HepG2 (cell line): ENCODE measurements around the gene PFDN1. TPM values are rescaled to one million over a fixed set of nuclear protein-coding genes. Genes with fewer than 3 reads are reported as not detected.

Experiments used
- AGO2 ChIP-seq: fragments of 200-400 bp; formaldehyde crosslinking; optimal IDR thresholded peaks from 2 replicates; pipeline ENCODE3; 2017; ENCODE audit warnings: mild to moderate bottlenecking, low read depth, low read length, moderate library complexity
- ASH2L ChIP-seq: fragments of 300-600, 200-600 bp; sonication (generic); IDR thresholded peaks from 2 replicates; pipeline ENCODE4 v1.7.0; 2017; ENCODE audit warnings: low read depth, mild to moderate bottlenecking, moderate library complexity, mixed read lengths, low read length; ENCODE audit not compliant: insufficient read length
- DMAP1 ChIP-seq: IDR thresholded peaks from 2 replicates; pipeline ENCODE4 v1.6.1; 2016
- EHMT2 ChIP-seq: fragments of 200-600 bp; sonication (generic); IDR thresholded peaks from 2 replicates; pipeline ENCODE4 v1.7.0; 2017; ENCODE audit warnings: antibody characterized with exemption, low read depth, low read length, borderline replicate concordance
- HOXA7 ChIP-seq: sonication (generic); formaldehyde crosslinking; IDR thresholded peaks from 2 replicates; pipeline ENCODE4 v1.8.1; 2022; ENCODE audit warnings: mild to moderate bottlenecking, missing genetic modification reagents, moderate library complexity
- MEIS2 ChIP-seq: sonication (generic); formaldehyde crosslinking; IDR thresholded peaks from 2 replicates; pipeline ENCODE4 v1.9.0; 2021; ENCODE audit warnings: mild to moderate bottlenecking, missing genetic modification reagents
- MIER3 ChIP-seq: IDR thresholded peaks from 2 replicates; pipeline ENCODE4 v1.6.1; 2016; ENCODE audit warnings: missing compliant biosample characterization, borderline replicate concordance
- NFYC ChIP-seq: IDR thresholded peaks from 2 replicates; pipeline ENCODE4 v1.6.1; 2016; ENCODE audit warnings: missing genetic modification reagents, missing compliant biosample characterization
- NRL ChIP-seq: sonication (generic); formaldehyde crosslinking; IDR thresholded peaks from 2 replicates; pipeline ENCODE4 v1.5.0; 2020; ENCODE audit warnings: missing genetic modification reagents, mild to moderate bottlenecking, moderate library complexity, borderline replicate concordance
- SSRP1 ChIP-seq: IDR thresholded peaks from 2 replicates; pipeline ENCODE4 v1.6.1; 2016; ENCODE audit warnings: control low read depth
- YEATS2 ChIP-seq: sonication (generic); formaldehyde crosslinking; IDR thresholded peaks from 2 replicates; pipeline ENCODE4 v1.4.0; 2020; ENCODE audit warnings: missing genetic modification reagents, borderline replicate concordance
- ZFX ChIP-seq: sonication (generic); formaldehyde crosslinking; IDR thresholded peaks from 2 replicates; pipeline ENCODE4 v1.4.0; 2020; ENCODE audit warnings: mild to moderate bottlenecking, low read depth, missing genetic modification reagents, moderate library complexity
- ZFY ChIP-seq: sonication (generic); formaldehyde crosslinking; IDR thresholded peaks from 2 replicates; pipeline ENCODE4 v1.4.0; 2020; ENCODE audit warnings: missing genetic modification reagents
- ZNF225 ChIP-seq: sonication (generic); formaldehyde crosslinking; IDR thresholded peaks from 2 replicates; pipeline ENCODE4 v1.4.0; 2020; ENCODE audit warnings: mild to moderate bottlenecking, missing genetic modification reagents
- ZNF484 ChIP-seq: sonication (generic); formaldehyde crosslinking; IDR thresholded peaks from 2 replicates; pipeline ENCODE4 v1.5.1; 2020; ENCODE audit warnings: mild to moderate bottlenecking, low read depth, missing genetic modification reagents, borderline replicate concordance
- ZNF839 ChIP-seq: sonication (generic); formaldehyde crosslinking; IDR thresholded peaks from 2 replicates; pipeline ENCODE4 v1.4.0; 2020; ENCODE audit warnings: missing genetic modification reagents, mild to moderate bottlenecking, borderline replicate concordance
- ZNF891 ChIP-seq: sonication (generic); formaldehyde crosslinking; IDR thresholded peaks from 2 replicates; pipeline ENCODE4 v1.5.0; 2020; ENCODE audit warnings: mild to moderate bottlenecking, missing genetic modification reagents
- polyA plus RNA-seq, 8 experiments: library from polyadenylated mRNA; depleted of rRNA in 3 of 8; stranded (reverse) in 7 of 8; unstranded in 1 of 8; fragments of >200 nt; fragmentation: Illumina TruSeq in 4 of 8; extraction: Trizol in 4 of 8; gene quantifications; 2 replicates each; pipeline versions ENCODE4 v1.2.1 to v1.2.3, GENCODE V29; 2011 to 2016; ENCODE audit warnings: low read depth in 4 of 8, missing spikeins in 1 of 8, mixed read lengths in 1 of 8; ENCODE audit not compliant: insufficient read depth in 1 of 8
- total RNA-seq, 5 experiments: library from RNA; depleted of rRNA; stranded (reverse); fragments of >200 nt; fragmentation: Illumina TruSeq; extraction: Trizol; gene quantifications; 2 replicates each; pipeline ENCODE4 v1.2.3, GENCODE V29; 2016; ENCODE audit warnings: low read depth in 1 of 5
- TF ChIP-seq, protein P1 (sequence below): sonication (generic); formaldehyde crosslinking; conservative IDR thresholded peaks from 2 replicates; pipeline ENCODE4 v1.4.0; 2020; ENCODE audit warnings: mild to moderate bottlenecking, missing genetic modification reagents, moderate library complexity
- TF ChIP-seq, protein P2 (sequence below): sonication (generic); formaldehyde crosslinking; IDR thresholded peaks from 2 replicates; pipeline ENCODE4 v1.9.0; 2022; ENCODE audit warnings: missing genetic modification reagents, mild to moderate bottlenecking, borderline replicate concordance
- TF ChIP-seq, protein P3 (sequence below): sonication (generic); formaldehyde crosslinking; IDR thresholded peaks from 2 replicates; pipeline ENCODE4 v1.8.0; 2022; ENCODE audit warnings: mild to moderate bottlenecking, missing genetic modification reagents, borderline replicate concordance

The PFDN1 gene
- total and polyA plus RNA-seq, 2 of the 13 experiments (the other 11 are each of a cell fraction or from before 2014, with no cell fraction given), result 67.2 to 70.8 TPM

DNA sequence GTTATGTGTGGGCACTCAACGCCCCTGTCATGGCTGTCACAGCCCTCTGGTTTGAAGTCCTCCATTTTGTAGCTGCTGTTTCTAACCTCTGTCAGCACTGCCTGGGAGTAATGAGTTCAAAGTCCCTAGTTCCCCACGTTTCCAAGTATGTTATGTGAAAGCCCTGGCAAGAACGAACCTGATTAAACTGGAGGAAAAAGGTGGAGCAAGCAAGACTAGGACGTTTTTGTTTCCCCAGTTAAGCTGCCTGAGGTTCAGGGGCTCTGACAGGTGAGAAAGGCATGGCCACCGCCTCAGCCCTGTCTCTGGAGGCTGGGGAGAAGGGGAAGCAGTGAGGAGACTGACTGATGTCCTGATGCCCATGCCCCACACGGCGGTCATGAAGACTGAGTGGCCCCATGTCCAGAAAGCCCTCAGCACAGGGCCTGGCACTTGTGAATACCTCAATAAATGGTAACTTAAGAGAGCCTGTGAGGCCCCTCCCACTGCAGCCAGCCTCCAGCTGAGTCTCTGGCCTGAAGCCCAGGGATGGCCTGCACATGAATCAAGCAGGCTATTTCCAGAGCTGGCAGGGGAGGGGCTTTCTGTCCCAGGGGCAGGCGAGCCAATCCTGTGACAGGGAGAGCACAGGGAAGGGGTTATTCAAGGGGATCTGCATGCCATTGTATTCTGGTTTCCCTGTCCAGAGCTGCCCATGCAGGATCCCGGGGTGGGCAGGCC is 61.8 kb downstream of the PFDN1 start (continued):
- TF ChIP-seq, protein P1, sequence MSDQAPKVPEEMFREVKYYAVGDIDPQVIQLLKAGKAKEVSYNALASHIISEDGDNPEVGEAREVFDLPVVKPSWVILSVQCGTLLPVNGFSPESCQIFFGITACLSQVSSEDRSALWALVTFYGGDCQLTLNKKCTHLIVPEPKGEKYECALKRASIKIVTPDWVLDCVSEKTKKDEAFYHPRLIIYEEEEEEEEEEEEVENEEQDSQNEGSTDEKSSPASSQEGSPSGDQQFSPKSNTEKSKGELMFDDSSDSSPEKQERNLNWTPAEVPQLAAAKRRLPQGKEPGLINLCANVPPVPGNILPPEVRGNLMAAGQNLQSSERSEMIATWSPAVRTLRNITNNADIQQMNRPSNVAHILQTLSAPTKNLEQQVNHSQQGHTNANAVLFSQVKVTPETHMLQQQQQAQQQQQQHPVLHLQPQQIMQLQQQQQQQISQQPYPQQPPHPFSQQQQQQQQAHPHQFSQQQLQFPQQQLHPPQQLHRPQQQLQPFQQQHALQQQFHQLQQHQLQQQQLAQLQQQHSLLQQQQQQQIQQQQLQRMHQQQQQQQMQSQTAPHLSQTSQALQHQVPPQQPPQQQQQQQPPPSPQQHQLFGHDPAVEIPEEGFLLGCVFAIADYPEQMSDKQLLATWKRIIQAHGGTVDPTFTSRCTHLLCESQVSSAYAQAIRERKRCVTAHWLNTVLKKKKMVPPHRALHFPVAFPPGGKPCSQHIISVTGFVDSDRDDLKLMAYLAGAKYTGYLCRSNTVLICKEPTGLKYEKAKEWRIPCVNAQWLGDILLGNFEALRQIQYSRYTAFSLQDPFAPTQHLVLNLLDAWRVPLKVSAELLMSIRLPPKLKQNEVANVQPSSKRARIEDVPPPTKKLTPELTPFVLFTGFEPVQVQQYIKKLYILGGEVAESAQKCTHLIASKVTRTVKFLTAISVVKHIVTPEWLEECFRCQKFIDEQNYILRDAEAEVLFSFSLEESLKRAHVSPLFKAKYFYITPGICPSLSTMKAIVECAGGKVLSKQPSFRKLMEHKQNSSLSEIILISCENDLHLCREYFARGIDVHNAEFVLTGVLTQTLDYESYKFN (CRISPR knock-in tag), result peak; percentile 66
- TF ChIP-seq ZNF891 (CRISPR knock-in tag), result peak; percentile 35; the same call in 1 of the 2 replicates
- 0 out of 2 replicates have a peak, but pooled peaks have one; percentile 24 for TF ChIP-seq MEIS2 (CRISPR knock-in tag)
- 0 out of 2 replicates have a peak, but pooled peaks have one; percentile 28 for TF ChIP-seq MIER3 (CRISPR knock-in tag)
- TF ChIP-seq HOXA7 (CRISPR knock-in tag), result no peak
- TF ChIP-seq NFYC (CRISPR knock-in tag), result 0 out of 2 replicates have a peak, but pooled peaks have one; percentile 9
- peak; percentile 55 for TF ChIP-seq ASH2L
- TF ChIP-seq ZNF484 (CRISPR knock-in tag), result no peak
- TF ChIP-seq SSRP1 (CRISPR knock-in tag), result 0 out of 2 replicates have a peak, but pooled peaks have one; percentile 48
- TF ChIP-seq DMAP1 (CRISPR knock-in tag), result peak; percentile 68
- 0 out of 2 replicates have a peak, but pooled peaks have one; percentile 35 for TF ChIP-seq ZFY (CRISPR knock-in tag)
- 0 out of 2 replicates have a peak, but pooled peaks have one; percentile 21 for TF ChIP-seq NRL
- peak; percentile 48 for TF ChIP-seq AGO2
- no peak for TF ChIP-seq EHMT2
- TF ChIP-seq, protein P2, sequence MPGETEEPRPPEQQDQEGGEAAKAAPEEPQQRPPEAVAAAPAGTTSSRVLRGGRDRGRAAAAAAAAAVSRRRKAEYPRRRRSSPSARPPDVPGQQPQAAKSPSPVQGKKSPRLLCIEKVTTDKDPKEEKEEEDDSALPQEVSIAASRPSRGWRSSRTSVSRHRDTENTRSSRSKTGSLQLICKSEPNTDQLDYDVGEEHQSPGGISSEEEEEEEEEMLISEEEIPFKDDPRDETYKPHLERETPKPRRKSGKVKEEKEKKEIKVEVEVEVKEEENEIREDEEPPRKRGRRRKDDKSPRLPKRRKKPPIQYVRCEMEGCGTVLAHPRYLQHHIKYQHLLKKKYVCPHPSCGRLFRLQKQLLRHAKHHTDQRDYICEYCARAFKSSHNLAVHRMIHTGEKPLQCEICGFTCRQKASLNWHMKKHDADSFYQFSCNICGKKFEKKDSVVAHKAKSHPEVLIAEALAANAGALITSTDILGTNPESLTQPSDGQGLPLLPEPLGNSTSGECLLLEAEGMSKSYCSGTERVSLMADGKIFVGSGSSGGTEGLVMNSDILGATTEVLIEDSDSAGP, result peak; percentile 43; the same call in 1 of the 2 replicates
- 0 out of 2 replicates have a peak, but pooled peaks have one; percentile 34 for TF ChIP-seq ZNF225
- TF ChIP-seq YEATS2 (CRISPR knock-in tag), result 0 out of 2 replicates have a peak, but pooled peaks have one; percentile 46
- peak; percentile 40; the same call in 1 of the 2 replicates for TF ChIP-seq ZFX
- TF ChIP-seq, protein P3, sequence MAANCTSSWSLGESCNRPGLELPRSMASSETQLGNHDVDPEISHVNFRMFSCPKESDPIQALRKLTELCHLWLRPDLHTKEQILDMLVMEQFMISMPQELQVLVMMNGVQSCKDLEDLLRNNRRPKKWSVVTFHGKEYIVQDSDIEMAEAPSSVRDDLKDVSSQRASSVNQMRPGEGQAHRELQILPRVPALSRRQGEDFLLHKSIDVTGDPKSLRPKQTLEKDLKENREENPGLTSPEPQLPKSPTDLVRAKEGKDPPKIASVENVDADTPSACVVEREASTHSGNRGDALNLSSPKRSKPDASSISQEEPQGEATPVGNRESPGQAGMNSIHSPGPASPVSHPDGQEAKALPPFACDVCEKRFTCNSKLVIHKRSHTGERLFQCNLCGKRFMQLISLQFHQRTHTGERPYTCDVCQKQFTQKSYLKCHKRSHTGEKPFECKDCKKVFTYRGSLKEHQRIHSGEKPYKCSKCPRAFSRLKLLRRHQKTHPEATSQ, result no peak
- peak; percentile 77; the same call in 1 of the 2 replicates for TF ChIP-seq ZNF839 (CRISPR knock-in tag)
